Measurements from ENCODE around the gene CFAP210. TPM values are rescaled to one million over a fixed set of nuclear protein-coding genes. Genes with fewer than 3 reads are reported as not detected.
A peak's percentile ranks its signal among the peaks of the same experiment; 100 is the strongest.

Gene CFAP210
- total and polyA plus RNA-seq, 9 of the 15 experiments (the other 6 are each of a cell fraction or from before 2014, with no cell fraction given), result 0.75 to 3.6 (median 1.3) TPM

GRCh38 chr2:169664978-169665930, 29.0 kb downstream of the CFAP210 start (continued):
- TF ChIP-seq ZBTB9 (CRISPR knock-in tag; IDR thresholded peaks at IDR 0.05) (no peak; the same call in 1 of the 2 replicates), CTBP1 (IDR thresholded peaks at IDR 0.05; ENCODE audit: borderline replicate concordance) (peak; percentile 77; the same call in 1 of the 2 replicates), ZFX (CRISPR knock-in tag; IDR thresholded peaks at IDR 0.05) (peak; percentile 78), SRSF7 (optimal IDR thresholded peaks at IDR 0.05; ENCODE audit: low read depth, low read length) (no peak), ZC3H8 (IDR thresholded peaks at IDR 0.05) (no peak), ZNF282 (CRISPR knock-in tag; IDR thresholded peaks at IDR 0.05) (no peak), ZNF717 (CRISPR knock-in tag; IDR thresholded peaks at IDR 0.05) (no peak), RBM25 (IDR thresholded peaks at IDR 0.05; ENCODE audit: low read depth, low read length, severe bottlenecking) (no peak), HDGF (IDR thresholded peaks at IDR 0.05) (no peak), NR2F6 (CRISPR knock-in tag; IDR thresholded peaks at IDR 0.05) (no peak), ZNF780A (CRISPR knock-in tag; IDR thresholded peaks at IDR 0.05) (no peak), CAMTA2 (CRISPR knock-in tag; conservative IDR thresholded peaks at IDR 0.05) (no peak), HBP1 (CRISPR knock-in tag; IDR thresholded peaks at IDR 0.05) (no peak), SMAD2 (IDR thresholded peaks at IDR 0.05; ENCODE audit: low read depth, low read length) (no peak), SAP30 (IDR thresholded peaks at IDR 0.05; ENCODE audit: borderline replicate concordance, insufficient read depth, low read depth, low read length, poor library complexity, severe bottlenecking) (no peak), ZNF354B (CRISPR knock-in tag; IDR thresholded peaks at IDR 0.05) (no peak), SRF (CRISPR knock-in tag; IDR thresholded peaks at IDR 0.05) (peak in 1 of 2 experiments; percentile 10; a peak in 1 of 4 replicates), SNIP1 (IDR thresholded peaks at IDR 0.05; ENCODE audit: low read depth) (no peak), CCNT2 (IDR thresholded peaks at IDR 0.05; ENCODE audit: borderline replicate concordance, extremely low read depth, insufficient read length, low read depth, low read length) (peak; percentile 83), TAL1 (IDR thresholded peaks at IDR 0.05) (peak; percentile 89), BCOR (IDR thresholded peaks at IDR 0.05) (0 out of 2 replicates have a peak, but pooled peaks have one; percentile 15), ZFP1 (CRISPR knock-in tag; IDR thresholded peaks at IDR 0.05) (no peak), E2F8 (IDR thresholded peaks at IDR 0.05; ENCODE audit: low read depth, partially characterized antibody) (peak; percentile 27)
